Endodermal cell (in vitro differentiated cells): ENCODE results near the gene PDE4D. TPM values are rescaled to one million over a fixed set of nuclear protein-coding genes. Genes with fewer than 3 reads are reported as not detected.

ENCODE experiments used
- DNase-seq: peaks from one replicate; pipeline ENCODE4 v3.0.0-alpha.2; 2017
- H3K27ac ChIP-seq: 2 replicates; pipeline ENCODE4 v1.5.1; 2013; ENCODE audit warnings: mild to moderate bottlenecking, low read depth, low read length, moderate library complexity
- H3K27me3 ChIP-seq: 2 replicates; pipeline ENCODE4 v1.6.1; 2013; ENCODE audit warnings: mild to moderate bottlenecking, low read length, moderate library complexity; ENCODE audit not compliant: insufficient read depth, control insufficient read depth, poor library complexity, severe bottlenecking
- H3K36me3 ChIP-seq: 2 replicates; pipeline ENCODE4 v1.7.0; 2013; ENCODE audit warnings: mild to moderate bottlenecking, low read length, moderate library complexity; ENCODE audit not compliant: control insufficient read depth, insufficient read depth
- H3K4me1 ChIP-seq: one replicate; pipeline ENCODE4 v1.7.0; 2013; ENCODE audit warnings: low read length; ENCODE audit not compliant: control insufficient read depth, insufficient read depth
- H3K4me3 ChIP-seq: 2 replicates; pipeline ENCODE4 v1.5.1; 2013; ENCODE audit warnings: mild to moderate bottlenecking, low read length, moderate library complexity
- H3K9ac ChIP-seq: 2 replicates; pipeline ENCODE4 v1.6.1; 2013; ENCODE audit warnings: mild to moderate bottlenecking, low read length, moderate library complexity; ENCODE audit not compliant: poor library complexity, severe bottlenecking; ENCODE audit errors: extremely low read depth
- H3K9me3 ChIP-seq: 2 replicates; pipeline ENCODE4 v1.6.1; 2013; ENCODE audit warnings: mild to moderate bottlenecking, low read length, moderate library complexity; ENCODE audit not compliant: control insufficient read depth
- H3K27ac Mint-ChIP-seq: 2 replicates; pipeline ENCODE4 v1.8.0; 2020; ENCODE audit warnings: mixed read lengths
- H3K27me3 Mint-ChIP-seq: 2 replicates; pipeline ENCODE4 v1.8.0; 2021; ENCODE audit warnings: mild to moderate bottlenecking, mixed read lengths; ENCODE audit not compliant: insufficient read depth
- H3K36me3 Mint-ChIP-seq: 2 replicates; pipeline ENCODE4 v1.8.0; 2020; ENCODE audit warnings: low read depth, mixed read lengths
- H3K4me1 Mint-ChIP-seq: 2 replicates; pipeline ENCODE4 v1.8.0; 2020; ENCODE audit warnings: mixed read lengths
- H3K4me3 Mint-ChIP-seq: 2 replicates; pipeline ENCODE4 v1.8.0; 2020; ENCODE audit warnings: mild to moderate bottlenecking, moderate library complexity, mixed read lengths
- H3K9me3 Mint-ChIP-seq: 2 replicates; pipeline ENCODE4 v1.8.0; 2020; ENCODE audit warnings: mild to moderate bottlenecking, mixed read lengths
- CTCF ChIP-seq: fragments of 200-600 bp; sonication (generic); conservative IDR thresholded peaks from 2 replicates; pipeline ENCODE4 v1.5.0; 2021; ENCODE audit warnings: antibody characterized with exemption, mild to moderate bottlenecking
- WGBS, 2 experiments: methylation state at CpG; one replicate each; pipeline versions ENCODE4 v1.1.5 to v1.1.7; 2013; ENCODE audit warnings: missing lambda C conversion rate in 2 of 2, mixed read lengths in 1 of 2; ENCODE audit not compliant: insufficient coverage in 1 of 2, insufficient read length in 1 of 2; 5-methylcytosine and 5-hydroxymethylcytosine counted together
- total RNA-seq, 2 donors: library from RNA; stranded (reverse); fragmentation: NEBNext Ultra II Directional in 1 of 2; extraction: Animal tissue kit (Norgen Biotek cat#: 25700) in 1 of 2; gene quantifications; 2 replicates in 1 of 2; 3 replicates in 1 of 2; pipeline ENCODE4 v1.2.1, GENCODE V29; 2021

Gene PDE4D
- total RNA-seq, 2 donors from 2014 or later: 9.2 to 11.4 TPM

DNA sequence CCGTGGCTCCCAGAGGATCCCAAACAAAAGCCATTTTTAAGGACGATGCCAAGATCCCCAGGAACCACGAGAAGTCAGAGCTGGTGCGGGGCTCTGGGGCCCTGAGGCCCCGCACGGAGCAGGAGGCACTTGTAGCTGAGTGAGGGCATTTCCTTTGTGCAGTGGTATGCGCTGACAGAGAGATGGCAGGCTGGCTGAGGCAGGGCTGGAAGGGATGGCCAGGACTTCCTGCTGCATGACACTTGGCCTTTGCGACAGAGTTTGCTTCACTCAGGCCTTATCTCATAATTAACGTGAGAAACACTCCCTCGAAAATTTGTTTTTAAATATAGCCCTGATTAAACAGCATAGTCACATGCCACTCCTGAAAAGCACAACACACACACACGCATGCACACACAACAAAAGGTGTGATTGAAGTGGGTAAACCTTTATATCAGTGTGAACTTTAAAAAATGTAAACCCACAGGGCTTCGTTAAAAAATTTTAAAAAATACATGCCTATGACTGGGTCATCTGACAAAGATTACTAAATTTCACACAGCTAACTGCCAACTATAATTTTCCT is 536.6 kb downstream of the PDE4D start:
- Histone ChIP-seq H3K9ac (peak overlapping the region; percentile 36), H3K4me1 (peaks cover 18% of the 10 kb centered on the region), H3K36me3 (no peaks in the 10 kb centered on the region), H3K4me3 (peak overlapping the region; percentile 73), H3K27ac (peak overlapping the region; percentile 30), H3K27me3 (no peaks in the 10 kb centered on the region), H3K9me3 (no peaks in the 10 kb centered on the region)
- no peaks in the 10 kb centered on the region for H3K27me3 Mint-ChIP-seq
- peak; percentile 81 for DNase-seq
- no peaks in the 10 kb centered on the region for H3K9me3 Mint-ChIP-seq
- H3K36me3 Mint-ChIP-seq: no peaks in the 10 kb centered on the region
- peak; percentile 41 for TF ChIP-seq CTCF
- peak overlapping the region; percentile 96 for H3K27ac Mint-ChIP-seq
- WGBS, 2 experiments: 31 to 44% methylated on average over 3 to 11 of the region's 12 CpGs
- peak overlapping the region; percentile 60 for H3K4me3 Mint-ChIP-seq
- H3K4me1 Mint-ChIP-seq: peaks cover 62% of the 10 kb centered on the region

- WGBS, 2 experiments: 75% methylated on average over 1 of the region's 1 CpG; no CpG with 5 or more reads in 1 of the 2 experiments
Observed at GRCh38 chr5:59354811-59355210, 538.7 kb downstream of the PDE4D start.

GRCh38 chr5:59354274-59354673 is 539.3 kb downstream of the PDE4D start:
- Mint-ChIP-seq H3K27ac (no peak overlapping the region), H3K27me3 (no peaks in the 10 kb centered on the region), H3K9me3 (no peaks in the 10 kb centered on the region), H3K4me1 (peaks cover 50% of the 10 kb centered on the region), H3K4me3 (peak overlapping the region; percentile 29), H3K36me3 (no peaks in the 10 kb centered on the region)
- H3K4me3 ChIP-seq: no peak overlapping the region
- DNase-seq: no peak
- no peak overlapping the region for H3K9ac ChIP-seq
- 95% methylated on average over 5 of the region's 5 CpGs; no CpG with 5 or more reads in 1 of the 2 experiments for WGBS, 2 experiments
- H3K27me3 ChIP-seq: no peaks in the 10 kb centered on the region
- TF ChIP-seq CTCF: no peak
- H3K36me3 ChIP-seq: no peaks in the 10 kb centered on the region
- no peak overlapping the region for H3K27ac ChIP-seq
- H3K9me3 ChIP-seq: no peaks in the 10 kb centered on the region
- peaks cover 9% of the 10 kb centered on the region for H3K4me1 ChIP-seq

More at GRCh38 chr5:59354811-59355210, 538.7 kb downstream of the PDE4D start:
- H3K4me1 Mint-ChIP-seq: peaks cover 54% of the 10 kb centered on the region
- Histone ChIP-seq H3K4me1 (peaks cover 9% of the 10 kb centered on the region), H3K4me3 (peak overlapping the region; percentile 73), H3K27me3 (no peaks in the 10 kb centered on the region), H3K27ac (no peak overlapping the region), H3K9ac (no peak overlapping the region), H3K36me3 (no peaks in the 10 kb centered on the region), H3K9me3 (no peaks in the 10 kb centered on the region)
- H3K27me3 Mint-ChIP-seq: no peaks in the 10 kb centered on the region
- H3K4me3 Mint-ChIP-seq: peak overlapping the region; percentile 29
- H3K36me3 Mint-ChIP-seq: no peaks in the 10 kb centered on the region
- H3K27ac Mint-ChIP-seq: no peak overlapping the region
- no peaks in the 10 kb centered on the region for H3K9me3 Mint-ChIP-seq
- DNase-seq: no peak
- no peak for TF ChIP-seq CTCF
